ENCODE measurements around the gene GRIK3.

GRIK3 gene

GRCh38 chr1:37042506-37042905, 8.2 kb upstream of the GRIK3 start:
- TF ChIP-seq REST (IDR thresholded peaks at IDR 0.05; ENCODE audit: insufficient replicate concordance, low read depth) = no peak
- no peak for TF ChIP-seq SPI1 (IDR thresholded peaks at IDR 0.05; ENCODE audit: borderline replicate concordance, low read depth)
- TF ChIP-seq CTCF (IDR thresholded peaks at IDR 0.05; ENCODE audit: insufficient read depth, low read length) = no peak
- TF ChIP-seq GABPA (IDR thresholded peaks at IDR 0.05; ENCODE audit: low read depth) = no peak
- no peak for TF ChIP-seq POLR2AphosphoS5 (IDR thresholded peaks at IDR 0.05; ENCODE audit: low read depth)
- H3K27me3 ChIP-seq (ENCODE audit: insufficient read depth, poor library complexity, severe bottlenecking) = peaks cover 7% of the 10 kb centered on the region
- DNase-seq (ENCODE audit: low read depth in 1 of 2, low spot score in 1 of 2) = no peak
- H3K27ac ChIP-seq (replicated peaks) = no peak overlapping the region
- no peak overlapping the region for H3K4me3 ChIP-seq (replicated peaks; ENCODE audit: insufficient read depth, low read length)

GRCh38 chr1:37041483-37041882, 7.2 kb upstream of the GRIK3 start:
- H3K27ac ChIP-seq (replicated peaks) = no peak overlapping the region
- no peak for DNase-seq (ENCODE audit: low read depth in 1 of 2, low spot score in 1 of 2)
- H3K27me3 ChIP-seq (ENCODE audit: insufficient read depth, poor library complexity, severe bottlenecking) = peaks cover 11% of the 10 kb centered on the region
- TF ChIP-seq SPI1 (IDR thresholded peaks at IDR 0.05; ENCODE audit: borderline replicate concordance, low read depth) = no peak
- TF ChIP-seq REST (IDR thresholded peaks at IDR 0.05; ENCODE audit: insufficient replicate concordance, low read depth) = no peak
- TF ChIP-seq CTCF (IDR thresholded peaks at IDR 0.05; ENCODE audit: insufficient read depth, low read length) = no peak
- TF ChIP-seq GABPA (IDR thresholded peaks at IDR 0.05; ENCODE audit: low read depth) = no peak
- TF ChIP-seq POLR2AphosphoS5 (IDR thresholded peaks at IDR 0.05; ENCODE audit: low read depth) = no peak
- H3K4me3 ChIP-seq (replicated peaks; ENCODE audit: insufficient read depth, low read length) = no peak overlapping the region

- Histone ChIP-seq H3K27ac (replicated peaks) (no peak overlapping the region), H3K27me3 (ENCODE audit: insufficient read depth, poor library complexity, severe bottlenecking) (peaks cover 18% of the 10 kb centered on the region), H3K4me3 (replicated peaks; ENCODE audit: insufficient read depth, low read length) (no peak overlapping the region)
- no peak for DNase-seq (ENCODE audit: low read depth in 1 of 2, low spot score in 1 of 2)
- TF ChIP-seq POLR2AphosphoS5 (IDR thresholded peaks at IDR 0.05; ENCODE audit: low read depth) (no peak), GABPA (IDR thresholded peaks at IDR 0.05; ENCODE audit: low read depth) (no peak), CTCF (IDR thresholded peaks at IDR 0.05; ENCODE audit: insufficient read depth, low read length) (no peak), REST (IDR thresholded peaks at IDR 0.05; ENCODE audit: insufficient replicate concordance, low read depth) (no peak), SPI1 (IDR thresholded peaks at IDR 0.05; ENCODE audit: borderline replicate concordance, low read depth) (no peak)
Observed at GRCh38 chr1:37040773-37041172, 6.5 kb upstream of the GRIK3 start.
